Measurements from ENCODE around the gene PLEKHA5. TPM values are rescaled to one million over a fixed set of nuclear protein-coding genes. Genes with fewer than 3 reads are reported as not detected.

Gene PLEKHA5
- total RNA-seq, 1 experiment from 2014 or later: 6.3 TPM

- Histone ChIP-seq H3K36me3 (ENCODE audit: control insufficient read depth, insufficient read depth, low read length) (no peaks in the 10 kb centered on the region), H3K4me3 (ENCODE audit: low read depth in 2 of 2, low read length in 2 of 2) (no peak overlapping the region), H3K4me1 (ENCODE audit: control insufficient read depth, insufficient read depth, low read length) (no peaks in the 10 kb centered on the region), H3K27ac (ENCODE audit: low read length) (no peak overlapping the region), H3K27me3 (ENCODE audit: control insufficient read depth, insufficient read depth, low read length) (no peaks in the 10 kb centered on the region), H3K9me3 (ENCODE audit: control insufficient read depth, insufficient read depth, low read depth, low read length) (no peaks in the 10 kb centered on the region)
- TF ChIP-seq SIN3A (IDR thresholded peaks at IDR 0.05; ENCODE audit: borderline replicate concordance, insufficient read depth, low read depth, low read length): no peak
- TF ChIP-seq TCF7L2 (IDR thresholded peaks at IDR 0.05; ENCODE audit: low read depth, low read length): no peak
- TF ChIP-seq POLR2AphosphoS5 (IDR thresholded peaks at IDR 0.05; ENCODE audit: low read depth, low read length): no peak
- TF ChIP-seq, protein P1, sequence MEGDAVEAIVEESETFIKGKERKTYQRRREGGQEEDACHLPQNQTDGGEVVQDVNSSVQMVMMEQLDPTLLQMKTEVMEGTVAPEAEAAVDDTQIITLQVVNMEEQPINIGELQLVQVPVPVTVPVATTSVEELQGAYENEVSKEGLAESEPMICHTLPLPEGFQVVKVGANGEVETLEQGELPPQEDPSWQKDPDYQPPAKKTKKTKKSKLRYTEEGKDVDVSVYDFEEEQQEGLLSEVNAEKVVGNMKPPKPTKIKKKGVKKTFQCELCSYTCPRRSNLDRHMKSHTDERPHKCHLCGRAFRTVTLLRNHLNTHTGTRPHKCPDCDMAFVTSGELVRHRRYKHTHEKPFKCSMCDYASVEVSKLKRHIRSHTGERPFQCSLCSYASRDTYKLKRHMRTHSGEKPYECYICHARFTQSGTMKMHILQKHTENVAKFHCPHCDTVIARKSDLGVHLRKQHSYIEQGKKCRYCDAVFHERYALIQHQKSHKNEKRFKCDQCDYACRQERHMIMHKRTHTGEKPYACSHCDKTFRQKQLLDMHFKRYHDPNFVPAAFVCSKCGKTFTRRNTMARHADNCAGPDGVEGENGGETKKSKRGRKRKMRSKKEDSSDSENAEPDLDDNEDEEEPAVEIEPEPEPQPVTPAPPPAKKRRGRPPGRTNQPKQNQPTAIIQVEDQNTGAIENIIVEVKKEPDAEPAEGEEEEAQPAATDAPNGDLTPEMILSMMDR (IDR thresholded peaks at IDR 0.05): no peak
- TF ChIP-seq REST (IDR thresholded peaks at IDR 0.05; ENCODE audit: insufficient read depth in 1 of 2, low read depth in 2 of 2, low read length in 1 of 2): no peak
- POLR2A ChIA-PET: no interaction called here
- in situ Hi-C loops (cut with HindIII; ENCODE audit: low pct_unique_long_range_greater_than_20kb, low sequenced_read_pairs) (no loop called here), intact Hi-C loops (cut with micrococcal nuclease; ENCODE audit: unreplicated experiment) (no loop called here)
- CTCF ChIA-PET: no interaction called here
- no peak for ATAC-seq
- no TSS peak for BruUV-seq (replicated peaks)
- DNase-seq (ENCODE audit: low read depth, low spot score): no peak
Measured at GRCh38 chr12:19208456-19208855, 78.9 kb downstream of the PLEKHA5 start.

DNA sequence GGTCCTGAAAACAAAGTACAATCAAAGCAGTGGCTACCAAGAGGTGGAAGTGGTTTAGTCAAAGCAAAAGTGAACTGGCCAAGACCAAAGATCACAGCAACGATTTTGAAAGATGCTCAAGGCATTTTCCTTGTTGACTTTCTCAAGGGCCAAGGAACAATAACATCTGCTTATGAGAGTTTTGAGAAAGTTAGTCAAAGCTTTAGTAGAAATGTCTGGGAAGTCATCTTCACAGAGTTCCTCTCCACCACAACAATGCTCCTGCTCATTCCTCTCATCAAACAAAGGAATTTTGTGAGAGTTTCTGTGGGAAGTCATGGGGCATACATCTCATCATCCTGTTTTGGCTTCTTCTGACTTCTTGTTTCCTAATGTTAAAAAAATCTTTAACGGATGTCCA, 80.1 kb downstream of the PLEKHA5 start:
- ATAC-seq: no peak

More for the DNA sequence above, 80.1 kb downstream of the PLEKHA5 start:
- Histone ChIP-seq H3K4me1 (ENCODE audit: control insufficient read depth, insufficient read depth, low read length) (no peaks in the 10 kb centered on the region), H3K27me3 (ENCODE audit: control insufficient read depth, insufficient read depth, low read length) (no peaks in the 10 kb centered on the region), H3K27ac (ENCODE audit: low read length) (no peak overlapping the region), H3K36me3 (ENCODE audit: control insufficient read depth, insufficient read depth, low read length) (no peaks in the 10 kb centered on the region), H3K4me3 (ENCODE audit: low read depth in 2 of 2, low read length in 2 of 2) (no peak overlapping the region), H3K9me3 (ENCODE audit: control insufficient read depth, insufficient read depth, low read depth, low read length) (no peaks in the 10 kb centered on the region)
- no TSS peak for BruUV-seq (replicated peaks)
- CTCF ChIA-PET: no interaction called here
- TF ChIP-seq SIN3A (IDR thresholded peaks at IDR 0.05; ENCODE audit: borderline replicate concordance, insufficient read depth, low read depth, low read length) (no peak), REST (IDR thresholded peaks at IDR 0.05; ENCODE audit: insufficient read depth in 1 of 2, low read depth in 2 of 2, low read length in 1 of 2) (no peak)
- in situ Hi-C loops (cut with HindIII; ENCODE audit: low pct_unique_long_range_greater_than_20kb, low sequenced_read_pairs) (no loop called here), intact Hi-C loops (cut with micrococcal nuclease; ENCODE audit: unreplicated experiment) (no loop called here)
- no peak for DNase-seq (ENCODE audit: low read depth, low spot score)
- POLR2A ChIA-PET: no interaction called here
